Measurements from ENCODE around the gene UGT2B7. TPM values are rescaled to one million over a fixed set of nuclear protein-coding genes. Genes with fewer than 3 reads are reported as not detected.
A peak's percentile ranks its signal among the peaks of the same experiment; 100 is the strongest.

The UGT2B7 gene
- total and polyA plus RNA-seq, 10 of the 15 experiments (the other 5 are each of a cell fraction or from before 2014, with no cell fraction given) = 0.73 to 2.9 (median 1.2) TPM

DNA sequence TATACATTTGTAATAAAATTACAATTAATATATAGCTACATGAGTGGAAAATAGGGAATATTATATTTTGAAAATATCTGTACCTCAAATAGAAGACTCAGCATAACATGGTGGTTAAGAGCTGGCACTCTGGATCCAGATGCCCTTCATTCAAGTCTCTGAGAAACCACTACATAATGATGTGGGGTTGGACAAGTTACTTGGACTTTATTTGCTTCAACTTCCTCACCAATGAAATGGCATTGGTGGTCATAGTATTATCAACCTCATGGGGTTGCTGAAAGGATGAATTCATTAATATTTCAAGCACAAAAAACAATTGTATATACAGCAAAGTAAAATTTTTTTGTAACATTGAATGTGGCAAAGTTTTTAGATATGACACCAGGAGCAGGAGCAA is 46.4 kb upstream of the UGT2B7 start:
- CTCF ChIA-PET = interaction anchor here (0.7 to 2.5 kb wide), 7 partner anchors 8 to 120 kb away, joined by 3 to 9 read pairs (median 5); no protein-coding TSS in a partner anchor
- Histone ChIP-seq H3K36me3 (ENCODE audit: control insufficient read depth in 2 of 2, insufficient read depth in 2 of 2, low read length in 1 of 2) (no peaks in the 10 kb centered on the region), H3K4me3 (no peak overlapping the region), H4K20me1 (ENCODE audit: control insufficient read depth, insufficient read depth) (no peaks in the 10 kb centered on the region), H2AFZ (ENCODE audit: control insufficient read depth, low read depth, low read length) (no peak overlapping the region), H3K9me3 (replicated peaks; ENCODE audit: control insufficient read depth, insufficient read depth, low read length) (no peaks in the 10 kb centered on the region; the same call in 2 of the 3 replicates), H3K4me2 (ENCODE audit: control insufficient read depth, insufficient read depth) (no peak overlapping the region), H3K27me3 (replicated peaks in 1 of 2; ENCODE audit: control insufficient read depth in 2 of 2, insufficient read depth in 2 of 2, low read length in 1 of 2) (no peaks in the 10 kb centered on the region), H3K79me2 (ENCODE audit: control insufficient read depth, insufficient read depth, low read length) (no peaks in the 10 kb centered on the region), H3K4me1 (ENCODE audit: control insufficient read depth, insufficient read depth, low read length) (no peaks in the 10 kb centered on the region), H3K9ac (ENCODE audit: control insufficient read depth, insufficient read depth, low read length) (no peak overlapping the region), H3K27ac (ENCODE audit: control insufficient read depth, insufficient read depth) (no peak overlapping the region)
- SMC1A ChIA-PET (ENCODE audit: uncharacterized antibody, unreplicated experiment) = interaction anchor here (0.6 to 3.2 kb wide), 13 partner anchors 8 to 394 kb away, joined by 3 to 14 read pairs (median 6); partner anchors contain the start of gene UGT2A3
- intact Hi-C loops (cut with micrococcal nuclease; ENCODE audit: unreplicated experiment) (loop anchor here (10.0 kb wide), 1 partner anchor 555 kb away; no protein-coding TSS in a partner anchor), in situ Hi-C loops (cut with MboI) (loop anchor here (25.0 kb wide), 2 partner anchors 538 to 1637 kb away; partner anchors contain the start of gene UTP3)
- TF ChIP-seq SREBF2 (IDR thresholded peaks at IDR 0.05; ENCODE audit: low read length) = no peak
- no peak for TF ChIP-seq SMARCA5 (IDR thresholded peaks at IDR 0.05)
- no peak for TF ChIP-seq IKZF1 (conservative IDR thresholded peaks at IDR 0.05)
- TF ChIP-seq RAD51 (IDR thresholded peaks at IDR 0.05) = no peak
- TF ChIP-seq EZH2 (IDR thresholded peaks at IDR 0.05; ENCODE audit: borderline replicate concordance, control insufficient read depth, low read depth, low read length) = no peak
- TF ChIP-seq SMAD1 (IDR thresholded peaks at IDR 0.05; ENCODE audit: low read depth, partially characterized antibody) = no peak
- TF ChIP-seq WRNIP1 (IDR thresholded peaks at IDR 0.05; ENCODE audit: borderline replicate concordance, low read depth, low read length) = no peak
- TF ChIP-seq YBX1 (IDR thresholded peaks at IDR 0.05) = no peak
- no peak for TF ChIP-seq BMI1 (IDR thresholded peaks at IDR 0.05; ENCODE audit: borderline replicate concordance)
- TF ChIP-seq POU2F2 (IDR thresholded peaks at IDR 0.05; ENCODE audit: borderline replicate concordance, low read depth, low read length) = no peak
- no peak for TF ChIP-seq JUND (IDR thresholded peaks at IDR 0.05; ENCODE audit: low read depth, low read length)
- TF ChIP-seq, protein P1, sequence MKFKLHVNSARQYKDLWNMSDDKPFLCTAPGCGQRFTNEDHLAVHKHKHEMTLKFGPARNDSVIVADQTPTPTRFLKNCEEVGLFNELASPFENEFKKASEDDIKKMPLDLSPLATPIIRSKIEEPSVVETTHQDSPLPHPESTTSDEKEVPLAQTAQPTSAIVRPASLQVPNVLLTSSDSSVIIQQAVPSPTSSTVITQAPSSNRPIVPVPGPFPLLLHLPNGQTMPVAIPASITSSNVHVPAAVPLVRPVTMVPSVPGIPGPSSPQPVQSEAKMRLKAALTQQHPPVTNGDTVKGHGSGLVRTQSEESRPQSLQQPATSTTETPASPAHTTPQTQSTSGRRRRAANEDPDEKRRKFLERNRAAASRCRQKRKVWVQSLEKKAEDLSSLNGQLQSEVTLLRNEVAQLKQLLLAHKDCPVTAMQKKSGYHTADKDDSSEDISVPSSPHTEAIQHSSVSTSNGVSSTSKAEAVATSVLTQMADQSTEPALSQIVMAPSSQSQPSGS (IDR thresholded peaks at IDR 0.05; ENCODE audit: low read length) = no peak
- no peak for TF ChIP-seq MTA3 (IDR thresholded peaks at IDR 0.05; ENCODE audit: borderline replicate concordance, low read length)
- POLR2A ChIA-PET = interaction anchor here (0.7 to 4.4 kb wide), 7 partner anchors 8 to 145 kb away, joined by 3 to 18 read pairs (median 4); partner anchors contain the start of gene UGT2A3
- DNase-seq (ENCODE audit: low read depth, low spot score) (no peak), ATAC-seq (peak; percentile 56), FAIRE-seq (no peak)
- no TSS peak for BruUV-seq (replicated peaks)
- RAD21 ChIA-PET (ENCODE audit: unreplicated experiment) = interaction anchor here (0.6 to 3.8 kb wide), 10 partner anchors 8 to 1666 kb away, joined by 3 to 22 read pairs (median 4); partner anchors contain the start of gene UGT2A3
